HCT116 (cell line): Measurements from ENCODE around the gene SLC12A7. TPM values are rescaled to one million over a fixed set of nuclear protein-coding genes. Genes with fewer than 3 reads are reported as not detected.

ENCODE experiments used
- ATAC-seq: fragments of 200-7000 bp; cut with Tn5 transposase; 2 replicates; pipeline ENCODE4 v1.9.1; 2020; ENCODE audit warnings: mild to moderate bottlenecking, moderate library complexity
- BruUV-seq: library from RNA; stranded (reverse); fragments of 400-500 nt; replicated peaks from 2 replicates; lab custom pipeline; 2021; lab: Mats Ljungman, UMichigan
- CTCF ChIA-PET: fragments of 300-600 bp; sonication (Branson Sonifier 250); formaldehyde crosslinking; loops from one replicate; lab custom pipeline; 2021; ENCODE audit warnings: antibody characterized with exemption; lab: Charles Lee
- POLR2A ChIA-PET: fragments of 300-600, 350-600 bp; sonication (Branson Sonifier 250); formaldehyde crosslinking; loops from one replicate; lab custom pipeline; 2021; ENCODE audit warnings: antibody characterized with exemption; lab: Charles Lee
- RAD21 ChIA-PET, 2 experiments: fragments of 300-600 bp; sonication (Branson Sonifier 250); formaldehyde crosslinking; loops; one replicate each; lab custom pipeline; 2023; ENCODE audit warnings: low total read pairs in 2 of 2; ENCODE audit not compliant: uncharacterized antibody in 2 of 2, unreplicated experiment in 2 of 2, low non-redundant PET in 1 of 2; lab: Charles Lee
- DNase-seq: peaks from one replicate; pipeline ENCODE4 v3.0.0-alpha.2; 2010; ENCODE audit warnings: low read depth, low spot score
- H2AFZ ChIP-seq: fragments of 200-600 bp; shearing (Covaris generic), sonication (generic); 2 replicates; pipeline ENCODE4 v1.6.1; 2017; ENCODE audit warnings: low read depth, mixed run types, mixed read lengths, antibody characterized with exemption, low read length; ENCODE audit not compliant: poor library complexity, severe bottlenecking
- H3K27ac ChIP-seq: 2 replicates; pipeline ENCODE4 v1.5.1; 2012; ENCODE audit warnings: low read depth, low read length
- H3K27me3 ChIP-seq: fragments of 200-600 bp; sonication (generic); 2 replicates; pipeline ENCODE4 v1.6.1; 2016; ENCODE audit warnings: mixed run types, low read length, mixed read lengths; ENCODE audit not compliant: insufficient read depth
- H3K36me3 ChIP-seq, 2 experiments: fragments of 200-500 bp in 1 of 2; fragments of 200-600 bp in 1 of 2; sonication (Bioruptor generic) in 1 of 2; sonication (generic) in 1 of 2; 2 replicates each; pipeline versions ENCODE4 v1.5.1 to v1.6.1; 2014 to 2016; ENCODE audit warnings: low read length in 2 of 2, inconsistent platforms in 1 of 2, mixed read lengths in 1 of 2, mixed run types in 1 of 2; ENCODE audit not compliant: insufficient read depth in 2 of 2, control insufficient read depth in 1 of 2
- H3K4me1 ChIP-seq, 2 experiments: fragments of 200-600 bp in 1 of 2; sonication (generic) in 1 of 2; 2 replicates each; pipeline versions ENCODE4 v1.5.1 to v1.6.1; 2012 to 2017; ENCODE audit warnings: low read length in 2 of 2, inconsistent platforms in 1 of 2, mild to moderate bottlenecking in 1 of 2, mixed read lengths in 1 of 2, mixed run types in 1 of 2, moderate library complexity in 1 of 2; ENCODE audit not compliant: insufficient read depth in 2 of 2, control insufficient read depth in 1 of 2
- H3K4me2 ChIP-seq: fragments of 200-600 bp; sonication (generic); 2 replicates; pipeline ENCODE4 v1.6.1; 2017; ENCODE audit warnings: mixed run types, low read length, mixed read lengths
- H3K4me3 ChIP-seq, 2 experiments: fragments of 200-600 bp in 1 of 2; sonication (generic) in 1 of 2; replicated peaks in 1 of 2; 2 replicates each; pipeline ENCODE4 v1.5.1; 2011 to 2016; ENCODE audit warnings: low read length in 2 of 2, control low read depth in 1 of 2, low read depth in 1 of 2, mild to moderate bottlenecking in 1 of 2, mixed read lengths in 1 of 2, mixed run types in 1 of 2
- H3K79me2 ChIP-seq: fragments of 200-600 bp; sonication (generic); 2 replicates; pipeline ENCODE4 v1.6.1; 2017; ENCODE audit warnings: mild to moderate bottlenecking, mixed run types, low read length, moderate library complexity, mixed read lengths; ENCODE audit not compliant: insufficient read depth
- H3K9ac ChIP-seq: fragments of 200-600 bp; sonication (generic); 2 replicates; pipeline ENCODE4 v1.6.1; 2016; ENCODE audit warnings: low read length, mixed read lengths
- H3K9me2 ChIP-seq: fragments of 200-600 bp; sonication (generic), shearing (Covaris generic); 2 replicates; pipeline ENCODE4 v1.6.1; 2017; ENCODE audit warnings: mixed run types, mild to moderate bottlenecking, moderate library complexity; ENCODE audit not compliant: insufficient read depth
- H3K9me3 ChIP-seq, 2 experiments: fragments of 200-500 bp in 1 of 2; fragments of 200-600 bp in 1 of 2; sonication (Bioruptor generic) in 1 of 2; sonication (generic) in 1 of 2; 2 replicates each; pipeline ENCODE4 v1.6.1; 2014 to 2017; ENCODE audit warnings: low read length in 2 of 2, mixed read lengths in 2 of 2, inconsistent platforms in 1 of 2, low read depth in 1 of 2, mild to moderate bottlenecking in 1 of 2, mixed run types in 1 of 2, moderate library complexity in 1 of 2; ENCODE audit not compliant: control insufficient read depth in 1 of 2, insufficient read depth in 1 of 2
- H4K20me1 ChIP-seq: fragments of 200-600 bp; sonication (generic), shearing (Covaris generic); 2 replicates; pipeline ENCODE4 v1.6.1; 2017; ENCODE audit warnings: mixed run types, mild to moderate bottlenecking, moderate library complexity; ENCODE audit not compliant: insufficient read depth
- ATF3 ChIP-seq: IDR thresholded peaks from 2 replicates; pipeline ENCODE4 v1.6.1; 2012
- EGR1 ChIP-seq: IDR thresholded peaks from 2 replicates; pipeline ENCODE4 v1.6.1; 2012; ENCODE audit warnings: low read depth
- ELF1 ChIP-seq: IDR thresholded peaks from 2 replicates; pipeline ENCODE4 v1.6.1; 2012; ENCODE audit warnings: low read depth, borderline replicate concordance
- EZH2phosphoT487 ChIP-seq: fragments of 200-600 bp; IDR thresholded peaks from 2 replicates; pipeline ENCODE4 v1.6.1; 2018; ENCODE audit warnings: antibody characterized with exemption, borderline replicate concordance
- JUND ChIP-seq: IDR thresholded peaks from 2 replicates; pipeline ENCODE4 v1.6.1; 2012
- POLR2A ChIP-seq: IDR thresholded peaks from 2 replicates; pipeline ENCODE4 v1.7.0; 2011; ENCODE audit warnings: borderline replicate concordance; ENCODE audit not compliant: insufficient read depth, insufficient read length; ENCODE audit errors: extremely low read depth
- RAD21 ChIP-seq: IDR thresholded peaks from 2 replicates; pipeline ENCODE4 v1.6.1; 2012; ENCODE audit warnings: low read depth, mild to moderate bottlenecking
- REST ChIP-seq: IDR thresholded peaks from 2 replicates; pipeline ENCODE4 v1.6.1; 2012; ENCODE audit warnings: low read depth
- SIN3A ChIP-seq: IDR thresholded peaks from 2 replicates; pipeline ENCODE4 v1.6.1; 2012; ENCODE audit warnings: low read depth
- SRF ChIP-seq: IDR thresholded peaks from 2 replicates; pipeline ENCODE4 v1.6.1; 2012; ENCODE audit warnings: low read depth
- TCF7L2 ChIP-seq: IDR thresholded peaks from 2 replicates; pipeline ENCODE4 v1.7.0; 2011; ENCODE audit warnings: borderline replicate concordance, inconsistent platforms; ENCODE audit not compliant: insufficient read depth, insufficient read length; ENCODE audit errors: extremely low read depth
- YY1 ChIP-seq: IDR thresholded peaks from 2 replicates; pipeline ENCODE4 v1.6.1; 2011; ENCODE audit warnings: low read length, low read depth, moderate library complexity, mild to moderate bottlenecking; ENCODE audit not compliant: insufficient replicate concordance; ENCODE audit errors: extremely low read depth
- ZBTB33 ChIP-seq: IDR thresholded peaks from 2 replicates; pipeline ENCODE4 v1.6.1; 2011; ENCODE audit warnings: mild to moderate bottlenecking, low read length, moderate library complexity; ENCODE audit not compliant: insufficient replicate concordance; ENCODE audit errors: extremely low read depth
- ZFX ChIP-seq: fragments of 450-650 bp; IDR thresholded peaks from 2 replicates; pipeline ENCODE4 v1.6.1; 2017
- ZNF274 ChIP-seq: fragments of 200-500 bp; sonication (Bioruptor generic); IDR thresholded peaks from 2 replicates; pipeline ENCODE4 v1.6.1; 2014; ENCODE audit warnings: mild to moderate bottlenecking, low read depth, low read length, inconsistent platforms
- intact Hi-C: fragments of 100-400 bp; cut with micrococcal nuclease; formaldehyde crosslinking; loops from 2 replicates; pipeline ENCODE4 v1.10.0; 2022
- total RNA-seq: library from RNA; stranded (reverse); gene quantifications from one replicate; pipeline ENCODE4 v1.2.1, GENCODE V29; 2021; ENCODE audit not compliant: unreplicated experiment

Gene SLC12A7
- total RNA-seq, 1 experiment from 2014 or later, result 29.6 TPM

- POLR2A ChIA-PET, result no interaction called here
- no peaks in the 10 kb centered on the region for H3K36me3 ChIP-seq
- TF ChIP-seq EZH2phosphoT487, result no peak
- no peak for TF ChIP-seq ATF3
- TF ChIP-seq TCF7L2, result no peak
- no peak for TF ChIP-seq JUND
- TF ChIP-seq ZNF274, result no peak
- no peak for TF ChIP-seq SIN3A
- no peak for TF ChIP-seq SRF
- TF ChIP-seq POLR2A, result no peak
- TF ChIP-seq EGR1, result no peak
- TF ChIP-seq RAD21, result no peak
- TF ChIP-seq ELF1, result no peak
- TF ChIP-seq REST, result no peak
- TF ChIP-seq ZFX, result no peak
- TF ChIP-seq YY1, result no peak
- no peak for TF ChIP-seq ZBTB33
- H3K79me2 ChIP-seq, result no peaks in the 10 kb centered on the region
- no peaks in the 10 kb centered on the region for H4K20me1 ChIP-seq
- RAD21 ChIA-PET, result no interaction called here
- H3K9ac ChIP-seq, result no peak overlapping the region
- no peaks in the 10 kb centered on the region for H3K9me3 ChIP-seq
- BruUV-seq, result no TSS peak
- H2AFZ ChIP-seq, result no peak overlapping the region
- CTCF ChIA-PET, result no interaction called here
- no peak overlapping the region for H3K4me2 ChIP-seq
- no peaks in the 10 kb centered on the region for H3K4me1 ChIP-seq
- no peaks in the 10 kb centered on the region for H3K9me2 ChIP-seq
- H3K4me3 ChIP-seq, result no peak overlapping the region
- DNase-seq, result no peak
- H3K27me3 ChIP-seq, result no peaks in the 10 kb centered on the region
- intact Hi-C loops, result no loop called here
- no peak for ATAC-seq
- no peak overlapping the region for H3K27ac ChIP-seq
These were observed 19.3 kb upstream of the SLC12A7 start for GRCh38 chr5:1131191-1131621.
